WERI-Rb-1 (cell line): Measurements from ENCODE around the gene BCL2L11.

Experiments
- DNase-seq: peaks from one replicate; pipeline ENCODE4 v3.0.0-alpha.2; 2020
- H3K27ac ChIP-seq: fragments of 250-450 bp; sonication (Bioruptor Pico); 2 replicates; pipeline ENCODE4 v1.5.1; 2020; ENCODE audit warnings: mild to moderate bottlenecking, moderate library complexity
- H3K27me3 ChIP-seq: fragments of 250-450 bp; sonication (Bioruptor Pico); 2 replicates; pipeline ENCODE4 v1.5.1; 2021; ENCODE audit warnings: mild to moderate bottlenecking, low read depth, moderate library complexity; ENCODE audit not compliant: insufficient read depth, severe bottlenecking
- H3K36me3 ChIP-seq: fragments of 250-450 bp; sonication (Bioruptor Pico); 2 replicates; pipeline ENCODE4 v1.5.1; 2020; ENCODE audit warnings: mild to moderate bottlenecking, moderate library complexity
- H3K4me3 ChIP-seq: 2 replicates; pipeline ENCODE4 v1.5.1; 2011; ENCODE audit warnings: low read depth, mild to moderate bottlenecking, control low read depth, low read length
- H3K9me3 ChIP-seq: fragments of 250-450 bp; sonication (Bioruptor Pico); 2 replicates; pipeline ENCODE4 v1.5.1; 2021; ENCODE audit warnings: mild to moderate bottlenecking, moderate library complexity; ENCODE audit not compliant: severe bottlenecking
- TF ChIP-seq, protein P1 (sequence below): IDR thresholded peaks from 2 replicates; pipeline ENCODE4 v1.5.1; 2011; ENCODE audit warnings: low read depth, mild to moderate bottlenecking, control low read depth, inconsistent platforms, low read length

Gene BCL2L11

GRCh38 chr2:111191877-111192276 lies 71.2 kb downstream of the BCL2L11 start:
- TF ChIP-seq, protein P1, sequence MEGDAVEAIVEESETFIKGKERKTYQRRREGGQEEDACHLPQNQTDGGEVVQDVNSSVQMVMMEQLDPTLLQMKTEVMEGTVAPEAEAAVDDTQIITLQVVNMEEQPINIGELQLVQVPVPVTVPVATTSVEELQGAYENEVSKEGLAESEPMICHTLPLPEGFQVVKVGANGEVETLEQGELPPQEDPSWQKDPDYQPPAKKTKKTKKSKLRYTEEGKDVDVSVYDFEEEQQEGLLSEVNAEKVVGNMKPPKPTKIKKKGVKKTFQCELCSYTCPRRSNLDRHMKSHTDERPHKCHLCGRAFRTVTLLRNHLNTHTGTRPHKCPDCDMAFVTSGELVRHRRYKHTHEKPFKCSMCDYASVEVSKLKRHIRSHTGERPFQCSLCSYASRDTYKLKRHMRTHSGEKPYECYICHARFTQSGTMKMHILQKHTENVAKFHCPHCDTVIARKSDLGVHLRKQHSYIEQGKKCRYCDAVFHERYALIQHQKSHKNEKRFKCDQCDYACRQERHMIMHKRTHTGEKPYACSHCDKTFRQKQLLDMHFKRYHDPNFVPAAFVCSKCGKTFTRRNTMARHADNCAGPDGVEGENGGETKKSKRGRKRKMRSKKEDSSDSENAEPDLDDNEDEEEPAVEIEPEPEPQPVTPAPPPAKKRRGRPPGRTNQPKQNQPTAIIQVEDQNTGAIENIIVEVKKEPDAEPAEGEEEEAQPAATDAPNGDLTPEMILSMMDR: no peak
- Histone ChIP-seq H3K27me3 (peaks cover 81% of the 10 kb centered on the region), H3K27ac (no peak overlapping the region), H3K36me3 (no peaks in the 10 kb centered on the region), H3K9me3 (no peaks in the 10 kb centered on the region), H3K4me3 (no peak overlapping the region)
- DNase-seq: no peak

- TF ChIP-seq, protein P1: no peak
- H3K27me3 ChIP-seq: peaks cover 85% of the 10 kb centered on the region
- no peak overlapping the region for H3K4me3 ChIP-seq
- no peak overlapping the region for H3K27ac ChIP-seq
- H3K9me3 ChIP-seq: no peaks in the 10 kb centered on the region
- no peaks in the 10 kb centered on the region for H3K36me3 ChIP-seq
- no peak for DNase-seq
Measured at GRCh38 chr2:111192776-111193368, 72.2 kb downstream of the BCL2L11 start.

DNA sequence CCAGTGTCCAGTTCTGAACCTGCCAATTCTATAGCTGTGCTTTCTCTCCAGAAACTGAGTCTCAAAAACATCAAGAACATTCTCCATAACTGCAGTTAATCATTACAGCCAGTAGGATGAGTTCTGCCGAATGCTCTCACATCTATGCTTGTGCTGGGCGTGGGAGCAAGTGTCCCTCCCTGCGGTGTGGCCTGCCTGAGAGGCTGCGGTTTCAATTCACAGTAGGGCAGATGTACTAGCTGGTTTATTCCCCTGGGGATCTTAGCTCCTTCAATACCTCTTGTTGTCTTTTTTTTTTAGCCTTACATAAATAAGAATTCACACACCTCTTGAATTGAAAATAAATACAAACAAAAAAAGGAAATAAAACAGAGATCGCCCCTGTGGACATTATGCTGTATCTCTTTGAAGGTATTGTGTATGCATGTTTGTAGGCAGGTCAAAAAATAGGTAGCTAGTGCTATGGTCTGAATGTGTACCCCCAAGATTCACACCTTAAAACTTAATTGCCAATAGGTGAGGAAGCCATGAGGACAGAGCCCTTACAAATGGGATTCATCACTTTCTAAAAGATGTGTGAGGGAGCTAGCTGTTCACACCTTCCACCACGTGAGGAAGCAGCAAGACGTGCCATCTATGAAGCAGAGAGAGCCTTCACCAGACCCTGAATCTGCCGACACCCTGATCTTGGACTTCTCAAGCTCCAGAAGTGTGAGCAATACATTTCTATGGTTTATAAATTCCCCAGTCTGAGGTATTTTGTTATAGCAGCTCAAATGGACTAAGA lies 74.3 kb downstream of the BCL2L11 start:
- no peak for DNase-seq
- TF ChIP-seq, protein P1: no peak
- Histone ChIP-seq H3K9me3 (no peaks in the 10 kb centered on the region), H3K27me3 (peaks cover 91% of the 10 kb centered on the region), H3K36me3 (no peaks in the 10 kb centered on the region), H3K4me3 (no peak overlapping the region), H3K27ac (no peak overlapping the region)

GRCh38 chr2:111196435-111196834 lies 75.7 kb downstream of the BCL2L11 start:
- Histone ChIP-seq H3K27ac (no peak overlapping the region), H3K36me3 (no peaks in the 10 kb centered on the region), H3K4me3 (no peak overlapping the region), H3K9me3 (no peaks in the 10 kb centered on the region), H3K27me3 (peaks cover 94% of the 10 kb centered on the region)
- TF ChIP-seq, protein P1: no peak
- DNase-seq: no peak

- TF ChIP-seq, protein P1: no peak
- Histone ChIP-seq H3K27me3 (peaks cover 84% of the 10 kb centered on the region), H3K4me3 (no peak overlapping the region), H3K9me3 (no peaks in the 10 kb centered on the region), H3K36me3 (no peaks in the 10 kb centered on the region), H3K27ac (no peak overlapping the region)
- no peak for DNase-seq
Measured at GRCh38 chr2:111198701-111199100, 78.0 kb downstream of the BCL2L11 start.
